Measurements from ENCODE around the gene ALPL.
A peak's percentile ranks its signal among the peaks of the same experiment; 100 is the strongest.

The ALPL gene

DNA sequence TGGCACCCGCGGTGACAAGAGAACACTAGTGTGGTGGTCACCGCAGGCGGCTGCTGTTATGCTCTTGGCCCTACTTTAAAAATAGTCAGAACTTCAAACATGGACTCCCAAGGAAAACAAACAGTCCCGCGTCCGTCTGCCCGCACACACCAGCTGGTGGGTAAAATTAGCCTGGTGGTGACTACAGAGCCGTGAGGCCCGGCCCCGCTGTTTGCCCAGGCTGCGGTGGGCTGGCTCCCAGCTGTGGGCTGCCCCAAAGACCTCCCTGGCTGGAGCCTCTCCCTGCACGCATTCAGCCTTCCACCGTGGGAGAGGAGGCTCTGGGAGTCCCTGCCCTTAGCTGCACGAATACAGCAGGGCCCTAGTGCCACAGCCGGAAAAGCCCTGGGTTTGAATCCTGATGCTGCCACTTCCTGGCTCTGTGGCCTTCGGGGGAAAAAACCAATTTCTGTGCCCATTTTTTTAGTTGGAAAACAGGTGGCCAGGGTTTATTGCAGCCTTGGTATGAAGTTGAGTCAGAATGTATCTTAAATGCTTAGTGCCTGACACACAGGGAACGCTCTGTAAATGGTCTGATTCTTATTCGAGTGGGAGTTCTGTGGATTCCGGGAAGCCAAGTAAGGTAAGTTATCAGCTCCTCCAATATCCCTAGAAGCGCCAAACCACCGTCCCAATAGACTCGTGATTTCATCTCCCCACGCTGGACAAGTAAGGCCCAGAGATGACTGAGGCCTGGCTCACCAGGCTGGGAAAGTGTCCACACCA, 58.2 kb downstream of the ALPL start:
- Histone ChIP-seq H3K4me3 (no peak overlapping the region), H3K36me3 (replicated peaks) (no peaks in the 10 kb centered on the region), H3K9me3 (no peaks in the 10 kb centered on the region), H3K4me1 (no peaks in the 10 kb centered on the region), H3K27me3 (ENCODE audit: low read depth) (no peaks in the 10 kb centered on the region)
- in situ Hi-C loops (cut with MboI; ENCODE audit: low sequenced_read_pairs), result no loop called here
- DNase-seq (ENCODE audit: low spot score in 2 of 2), result no peak

DNA sequence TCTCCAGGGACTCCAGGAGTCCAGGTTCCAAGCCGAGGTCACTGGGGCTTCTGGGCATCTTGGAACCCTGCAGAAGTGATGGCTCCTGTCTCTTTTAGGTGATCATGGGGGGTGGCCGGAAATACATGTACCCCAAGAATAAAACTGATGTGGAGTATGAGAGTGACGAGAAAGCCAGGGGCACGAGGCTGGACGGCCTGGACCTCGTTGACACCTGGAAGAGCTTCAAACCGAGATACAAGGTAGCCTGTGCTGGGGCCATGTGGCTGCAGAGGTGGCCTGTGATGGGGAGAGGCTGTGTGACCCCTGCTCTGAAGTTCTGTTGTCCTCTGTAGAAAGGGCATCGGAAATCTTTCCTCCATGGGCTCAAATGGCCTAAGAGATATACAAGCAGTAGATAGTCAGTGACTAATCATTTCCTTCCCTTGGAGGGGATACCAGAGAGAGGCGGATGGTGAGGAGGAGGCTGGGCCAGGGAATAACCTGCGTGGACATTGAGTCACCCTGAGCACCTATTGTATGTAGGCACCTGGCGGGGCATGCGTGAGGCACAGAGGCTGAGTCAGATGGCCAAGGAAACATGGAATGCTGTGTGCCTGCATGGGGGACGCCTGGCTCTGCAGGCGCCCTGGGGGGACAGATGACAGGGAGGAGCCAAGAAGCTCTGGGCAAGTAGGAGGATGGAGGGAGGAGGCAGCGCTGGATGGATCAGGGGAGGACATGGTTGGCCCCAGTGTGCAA, 59.0 kb downstream of the ALPL start:
- H3K4me3 ChIP-seq, result no peak overlapping the region
- H3K4me1 ChIP-seq, result no peaks in the 10 kb centered on the region
- no peak for DNase-seq (ENCODE audit: low spot score in 2 of 2)
- in situ Hi-C loops (cut with MboI; ENCODE audit: low sequenced_read_pairs), result no loop called here
- H3K36me3 ChIP-seq (replicated peaks), result no peaks in the 10 kb centered on the region
- no peaks in the 10 kb centered on the region for H3K27me3 ChIP-seq (ENCODE audit: low read depth)
- H3K9me3 ChIP-seq, result no peaks in the 10 kb centered on the region

DNA sequence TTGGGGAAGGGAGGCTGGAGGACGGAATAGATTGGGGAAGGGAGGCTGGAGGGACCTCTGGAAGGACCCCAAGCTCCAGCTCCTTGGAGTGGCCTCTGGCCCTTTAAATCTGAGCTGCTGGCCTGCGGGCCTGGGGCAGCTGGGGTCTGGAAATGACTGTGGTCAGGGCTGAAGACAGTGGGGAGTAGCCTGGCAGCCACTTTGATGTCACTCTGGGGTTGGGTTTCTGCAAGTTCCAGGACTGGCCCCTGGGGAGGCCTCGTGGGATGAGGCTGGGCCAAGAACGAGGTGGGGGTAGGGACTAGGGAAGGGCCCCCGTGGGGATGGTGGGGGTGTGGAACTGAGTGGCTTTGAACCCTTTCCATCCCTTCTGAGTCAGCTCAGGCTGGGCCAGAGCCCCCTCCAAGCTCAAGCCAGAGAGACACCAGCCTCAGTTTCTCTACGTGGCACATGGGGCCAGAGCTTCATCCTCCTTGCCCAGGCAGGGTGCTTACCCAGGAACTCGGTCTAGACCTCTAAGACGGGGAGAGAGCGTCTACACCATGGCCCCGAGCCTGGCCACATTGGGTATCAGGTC, 59.7 kb downstream of the ALPL start:
- DNase-seq (ENCODE audit: low spot score in 2 of 2), result no peak
- in situ Hi-C loops (cut with MboI; ENCODE audit: low sequenced_read_pairs), result no loop called here
- Histone ChIP-seq H3K4me3 (no peak overlapping the region), H3K36me3 (replicated peaks) (no peaks in the 10 kb centered on the region), H3K27me3 (ENCODE audit: low read depth) (no peaks in the 10 kb centered on the region), H3K9me3 (no peaks in the 10 kb centered on the region), H3K4me1 (peaks cover 4% of the 10 kb centered on the region)

DNA sequence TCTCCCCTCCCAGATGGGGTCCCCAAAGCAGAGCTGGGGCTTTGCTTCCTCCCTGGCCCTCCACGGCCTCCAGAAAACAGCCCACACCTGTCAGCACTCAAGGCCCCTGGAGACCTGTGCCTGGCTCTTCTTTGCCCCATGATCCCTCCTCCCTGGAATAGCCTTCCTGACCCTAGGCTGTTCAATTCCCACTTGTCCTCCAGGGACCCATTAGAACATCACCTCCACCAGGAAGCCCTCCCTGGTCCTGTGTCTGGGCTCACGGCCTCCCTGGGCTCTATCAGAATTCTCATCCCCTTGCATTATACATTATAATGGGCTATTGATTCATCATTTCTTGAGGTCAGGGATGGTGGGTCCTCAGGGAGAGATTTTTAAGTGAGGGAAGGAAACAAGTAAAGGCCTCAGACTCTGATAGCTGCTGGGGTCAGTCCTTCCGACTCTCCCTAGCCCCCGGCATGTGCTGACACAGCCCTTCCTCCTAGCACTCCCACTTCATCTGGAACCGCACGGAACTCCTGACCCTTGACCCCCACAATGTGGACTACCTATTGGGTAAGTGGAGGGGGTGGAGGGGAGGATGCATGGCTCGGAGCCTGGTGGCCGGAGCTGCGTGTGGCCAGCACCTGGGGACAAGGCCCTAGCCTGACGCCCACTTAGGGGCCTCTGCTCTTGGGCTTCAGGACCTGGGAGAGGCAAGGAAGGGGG, 60.8 kb downstream of the ALPL start:
- in situ Hi-C loops (cut with MboI; ENCODE audit: low sequenced_read_pairs), result loop anchor here (10.0 kb wide), 1 partner anchor 195 kb away; no protein-coding TSS in a partner anchor
- H3K4me1 ChIP-seq, result peaks cover 13% of the 10 kb centered on the region
- H3K4me3 ChIP-seq, result no peak overlapping the region

DNA sequence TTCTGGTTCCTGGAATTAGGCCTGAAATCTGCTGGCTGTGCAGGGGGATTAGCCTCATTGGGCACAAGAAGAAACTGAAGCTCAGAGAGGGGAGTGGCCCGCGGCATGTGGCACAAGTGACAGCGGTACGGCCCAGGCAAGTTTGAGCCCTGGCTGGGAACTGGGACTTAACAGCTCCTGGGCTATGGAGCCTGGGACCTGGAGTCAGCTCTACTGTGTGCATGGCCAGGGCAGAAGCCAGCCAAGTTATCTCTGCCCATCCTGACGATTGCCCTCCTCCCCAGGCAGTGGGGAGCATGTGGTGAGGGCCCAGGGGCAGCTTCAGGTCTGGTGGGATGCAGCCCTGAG, 61.3 kb downstream of the ALPL start:
- no peaks in the 10 kb centered on the region for H3K27me3 ChIP-seq (ENCODE audit: low read depth)
- H3K4me1 ChIP-seq, result peaks cover 14% of the 10 kb centered on the region
- H3K4me3 ChIP-seq, result no peak overlapping the region
- DNase-seq (ENCODE audit: low spot score in 2 of 2), result no peak
- H3K36me3 ChIP-seq (replicated peaks), result no peaks in the 10 kb centered on the region
- H3K9me3 ChIP-seq, result no peaks in the 10 kb centered on the region
- in situ Hi-C loops (cut with MboI; ENCODE audit: low sequenced_read_pairs), result loop anchor here (10.0 kb wide), 1 partner anchor 196 kb away; no protein-coding TSS in a partner anchor

More for the DNA sequence above, 60.8 kb downstream of the ALPL start:
- Histone ChIP-seq H3K36me3 (replicated peaks) (no peaks in the 10 kb centered on the region), H3K27me3 (ENCODE audit: low read depth) (no peaks in the 10 kb centered on the region), H3K9me3 (no peaks in the 10 kb centered on the region)
- no peak for DNase-seq (ENCODE audit: low spot score in 2 of 2)

DNA sequence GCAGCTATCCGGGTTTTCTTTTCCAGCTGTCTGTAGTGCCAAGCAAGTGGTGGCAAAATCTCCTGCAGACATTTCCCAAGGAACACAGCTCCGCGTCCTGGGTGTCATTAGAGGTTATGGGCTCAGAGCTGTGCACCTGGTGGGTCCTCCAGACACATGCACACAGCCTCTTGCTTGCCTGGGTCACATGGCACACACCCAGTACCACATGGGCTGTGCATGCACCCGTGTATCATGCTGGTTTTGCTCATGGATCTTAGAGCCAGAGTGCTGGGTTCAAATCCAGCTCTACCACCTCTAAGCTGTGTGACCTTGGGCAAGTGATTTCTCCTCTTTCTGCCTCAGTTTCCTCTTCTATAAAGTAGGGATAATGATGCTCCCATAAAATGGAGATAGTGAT, 61.7 kb downstream of the ALPL start:
- Histone ChIP-seq H3K4me3 (no peak overlapping the region), H3K4me1 (peaks cover 14% of the 10 kb centered on the region), H3K27me3 (ENCODE audit: low read depth) (no peaks in the 10 kb centered on the region), H3K9me3 (no peaks in the 10 kb centered on the region), H3K36me3 (replicated peaks) (no peaks in the 10 kb centered on the region)
- no peak for DNase-seq (ENCODE audit: low spot score in 2 of 2)
- in situ Hi-C loops (cut with MboI; ENCODE audit: low sequenced_read_pairs), result loop anchor here (10.0 kb wide), 1 partner anchor 196 kb away; no protein-coding TSS in a partner anchor

DNA sequence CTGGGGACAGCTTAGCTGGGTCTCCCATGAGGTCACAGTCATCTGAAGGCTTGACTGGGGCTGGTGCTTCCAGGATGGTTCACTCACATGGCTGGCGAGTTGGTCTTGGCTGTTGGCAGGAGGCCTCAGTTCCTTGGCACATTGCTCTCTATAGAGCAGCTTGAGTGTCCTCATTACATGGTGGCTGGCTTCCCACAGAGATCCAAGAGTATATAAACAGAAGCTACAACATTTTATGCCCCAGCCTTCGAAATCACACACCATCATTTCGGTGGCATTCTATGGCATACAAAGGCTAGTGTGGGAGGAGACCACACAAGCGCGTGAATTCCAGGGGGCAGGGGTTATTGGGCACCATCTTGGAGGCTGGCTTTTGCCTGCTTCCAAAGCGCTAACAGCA, 63.0 kb downstream of the ALPL start:
- Histone ChIP-seq H3K9me3 (no peaks in the 10 kb centered on the region), H3K4me1 (peaks cover 14% of the 10 kb centered on the region), H3K27me3 (ENCODE audit: low read depth) (no peaks in the 10 kb centered on the region), H3K4me3 (no peak overlapping the region), H3K36me3 (replicated peaks) (no peaks in the 10 kb centered on the region)
- in situ Hi-C loops (cut with MboI; ENCODE audit: low sequenced_read_pairs), result loop anchor here (10.0 kb wide), 1 partner anchor 197 kb away; no protein-coding TSS in a partner anchor
- DNase-seq (ENCODE audit: low spot score in 2 of 2), result no peak

DNA sequence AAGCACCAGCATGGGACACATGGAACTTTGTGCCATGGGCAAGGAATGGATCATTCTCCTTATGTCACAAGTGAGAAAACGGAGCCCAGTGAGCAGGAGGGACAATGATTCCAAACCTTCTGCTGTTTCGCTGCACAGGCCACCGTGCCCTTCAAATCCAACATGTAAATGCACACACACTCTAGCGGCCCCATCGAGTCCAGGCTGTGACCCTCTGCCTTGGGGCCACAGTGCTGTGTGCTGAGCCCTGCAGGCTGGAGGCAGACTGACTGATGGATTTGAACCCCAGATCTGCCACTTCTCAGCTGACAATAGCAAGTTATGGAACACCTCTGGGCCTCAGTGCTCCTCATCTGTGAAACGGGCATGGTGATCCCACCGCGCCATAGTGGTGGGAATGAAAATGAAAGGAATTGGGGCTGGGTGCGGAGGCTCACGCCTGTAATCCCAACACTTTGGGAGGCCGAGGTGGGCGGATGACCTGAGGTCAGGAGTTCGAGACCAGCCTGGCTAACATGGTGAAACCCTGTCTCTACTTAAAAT, 63.6 kb downstream of the ALPL start:
- no peak for DNase-seq (ENCODE audit: low spot score in 2 of 2)
- Histone ChIP-seq H3K4me3 (no peak overlapping the region), H3K36me3 (replicated peaks) (no peaks in the 10 kb centered on the region), H3K27me3 (ENCODE audit: low read depth) (no peaks in the 10 kb centered on the region), H3K9me3 (no peaks in the 10 kb centered on the region), H3K4me1 (peaks cover 14% of the 10 kb centered on the region)
- in situ Hi-C loops (cut with MboI; ENCODE audit: low sequenced_read_pairs), result loop anchor here (10.0 kb wide), 1 partner anchor 198 kb away; no protein-coding TSS in a partner anchor

DNA sequence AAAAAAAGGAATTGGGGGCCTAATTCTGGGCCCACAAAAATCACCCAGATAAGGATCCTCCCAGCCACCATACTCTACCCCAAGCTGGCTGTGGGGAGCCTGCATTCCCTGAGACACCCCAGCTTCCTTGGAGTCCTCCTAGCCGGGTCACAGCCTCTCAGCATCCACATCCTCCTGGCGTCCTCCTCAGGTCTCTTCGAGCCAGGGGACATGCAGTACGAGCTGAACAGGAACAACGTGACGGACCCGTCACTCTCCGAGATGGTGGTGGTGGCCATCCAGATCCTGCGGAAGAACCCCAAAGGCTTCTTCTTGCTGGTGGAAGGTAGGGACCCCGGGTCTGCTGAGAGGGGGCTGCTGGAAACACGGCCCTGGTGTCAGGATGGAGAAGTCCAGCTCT, 64.3 kb downstream of the ALPL start:
- H3K4me1 ChIP-seq, result peaks cover 14% of the 10 kb centered on the region
- no peaks in the 10 kb centered on the region for H3K9me3 ChIP-seq
- H3K27me3 ChIP-seq (ENCODE audit: low read depth), result no peaks in the 10 kb centered on the region
- no peaks in the 10 kb centered on the region for H3K36me3 ChIP-seq (replicated peaks)
- no peak overlapping the region for H3K4me3 ChIP-seq
- in situ Hi-C loops (cut with MboI; ENCODE audit: low sequenced_read_pairs), result loop anchor here (10.0 kb wide), 1 partner anchor 199 kb away; no protein-coding TSS in a partner anchor
- DNase-seq (ENCODE audit: low spot score in 2 of 2), result no peak

DNA sequence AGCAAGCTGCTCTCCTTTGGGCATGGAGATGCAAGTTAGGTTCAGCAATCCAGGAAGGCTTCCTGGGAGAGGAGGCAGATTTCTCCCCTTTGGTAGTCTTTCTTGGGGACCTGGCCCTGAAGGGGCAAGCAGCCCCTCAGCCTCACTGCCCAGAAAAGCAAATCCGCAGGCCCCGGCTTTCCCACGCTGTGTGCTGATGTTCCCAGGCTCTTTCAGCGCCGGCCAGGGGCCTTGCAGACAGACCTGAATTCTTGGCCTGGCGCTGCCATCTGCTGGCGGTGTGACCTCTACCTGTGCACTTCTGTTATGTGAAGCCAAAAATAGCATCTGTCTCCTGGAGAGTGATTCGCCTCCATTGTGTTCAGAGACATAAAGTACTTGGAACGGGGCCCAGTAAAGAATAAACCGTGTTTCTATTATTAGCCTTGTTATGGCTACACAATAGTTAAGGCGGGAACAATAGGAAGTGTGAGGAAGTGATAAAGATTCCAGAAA, 64.8 kb downstream of the ALPL start:
- no peaks in the 10 kb centered on the region for H3K27me3 ChIP-seq (ENCODE audit: low read depth)
- peak; percentile 87 to 95 for DNase-seq (ENCODE audit: low spot score in 2 of 2)
- H3K4me1 ChIP-seq, result peaks cover 14% of the 10 kb centered on the region
- no peaks in the 10 kb centered on the region for H3K36me3 ChIP-seq (replicated peaks)
- no peak overlapping the region for H3K4me3 ChIP-seq
- H3K9me3 ChIP-seq, result no peaks in the 10 kb centered on the region
- in situ Hi-C loops (cut with MboI; ENCODE audit: low sequenced_read_pairs), result loop anchor here (10.0 kb wide), 1 partner anchor 199 kb away; no protein-coding TSS in a partner anchor

DNA sequence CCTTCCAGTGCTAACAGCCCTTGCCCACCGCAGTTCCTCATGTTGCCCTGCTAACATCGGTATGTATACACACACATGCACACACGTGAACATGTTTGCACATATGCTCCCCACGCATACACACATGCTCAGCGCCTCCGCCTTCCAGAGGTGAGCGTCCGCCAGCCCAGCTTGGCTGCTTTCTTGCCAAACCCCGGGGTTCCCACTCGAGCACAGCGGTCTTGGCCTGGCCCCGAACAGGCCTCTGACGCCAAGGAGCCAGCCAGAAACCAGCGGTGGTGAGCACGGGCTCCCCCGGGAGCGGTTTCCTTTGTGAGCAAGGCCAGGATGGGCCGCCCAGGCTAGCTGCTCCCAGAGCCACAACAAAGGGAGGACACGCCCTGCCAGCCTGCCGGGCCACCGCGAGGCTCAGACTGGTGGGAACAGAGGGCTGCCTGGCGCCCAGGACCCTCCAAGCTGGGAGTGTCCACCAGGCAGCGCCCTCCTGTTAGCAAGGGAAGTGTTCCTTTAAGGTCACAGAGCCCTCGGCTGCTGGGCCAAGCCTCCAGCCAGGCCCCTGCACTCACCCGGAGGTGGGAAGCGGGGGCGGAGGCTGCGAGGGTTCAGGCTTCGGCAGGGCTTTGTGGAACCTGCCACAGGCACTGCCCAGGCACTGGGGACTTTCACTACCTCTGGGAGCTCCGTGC, 65.4 kb downstream of the ALPL start:
- H3K9me3 ChIP-seq, result no peaks in the 10 kb centered on the region
- peak; percentile 68 to 87 for DNase-seq (ENCODE audit: low spot score in 2 of 2)
- peaks cover 14% of the 10 kb centered on the region for H3K4me1 ChIP-seq
- no peaks in the 10 kb centered on the region for H3K36me3 ChIP-seq (replicated peaks)
- in situ Hi-C loops (cut with MboI; ENCODE audit: low sequenced_read_pairs), result loop anchor here (10.0 kb wide), 1 partner anchor 200 kb away; no protein-coding TSS in a partner anchor
- H3K4me3 ChIP-seq, result no peak overlapping the region
- H3K27me3 ChIP-seq (ENCODE audit: low read depth), result no peaks in the 10 kb centered on the region

DNA sequence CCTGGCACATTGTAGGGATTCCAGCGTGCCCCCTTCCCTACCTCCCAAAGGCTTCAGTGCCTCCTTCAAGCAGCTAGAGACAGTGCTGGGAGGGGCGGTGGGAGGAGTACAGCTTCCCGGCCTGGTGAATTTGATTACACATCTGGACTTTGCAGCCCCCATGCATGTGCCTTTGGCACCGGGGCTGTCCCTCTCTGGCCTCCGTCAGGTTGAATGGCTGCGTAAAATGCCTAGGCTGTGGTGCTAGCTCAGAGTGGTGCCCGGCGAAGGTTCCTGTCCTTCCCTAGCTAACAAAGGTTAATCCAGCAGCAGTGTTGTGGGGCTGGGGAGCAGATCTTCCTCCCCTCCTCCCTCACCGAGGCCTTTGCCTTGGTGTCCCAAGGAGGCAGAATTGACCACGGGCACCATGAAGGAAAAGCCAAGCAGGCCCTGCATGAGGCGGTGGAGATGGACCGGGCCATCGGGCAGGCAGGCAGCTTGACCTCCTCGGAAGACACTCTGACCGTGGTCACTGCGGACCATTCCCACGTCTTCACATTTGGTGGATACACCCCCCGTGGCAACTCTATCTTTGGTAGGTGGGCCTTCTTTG, 66.2 kb downstream of the ALPL start:
- Histone ChIP-seq H3K4me1 (peaks cover 14% of the 10 kb centered on the region), H3K4me3 (no peak overlapping the region), H3K27me3 (ENCODE audit: low read depth) (no peaks in the 10 kb centered on the region), H3K36me3 (replicated peaks) (no peaks in the 10 kb centered on the region), H3K9me3 (no peaks in the 10 kb centered on the region)
- in situ Hi-C loops (cut with MboI; ENCODE audit: low sequenced_read_pairs), result loop anchor here (10.0 kb wide), 1 partner anchor 201 kb away; no protein-coding TSS in a partner anchor
- no peak for DNase-seq (ENCODE audit: low spot score in 2 of 2)

All from HAP-1 (cell line).